HEK293T (cell line): ENCODE results near the gene NOXO1.

ENCODE experiments used
- CTCF ChIA-PET: fragments of 350-600 bp; formaldehyde crosslinking; extraction: SDS; loops from one replicate; lab custom pipeline; 2021; ENCODE audit warnings: antibody characterized with exemption, inconsistent platforms; lab: Yijun Ruan, JAX
- POLR2A ChIA-PET: fragments of 350-600 bp; formaldehyde crosslinking; extraction: SDS; loops from one replicate; lab custom pipeline; 2020; ENCODE audit warnings: antibody characterized with exemption, inconsistent platforms; lab: Yijun Ruan, JAX
- DNase-seq: peaks from one replicate; pipeline ENCODE4 v3.0.0; 2012; ENCODE audit warnings: mixed read lengths; ENCODE audit errors: extremely low spot score
- ARNT ChIP-seq: fragments of 450-650 bp; IDR thresholded peaks from 2 replicates; pipeline ENCODE4 v1.6.1; 2017; ENCODE audit warnings: mild to moderate bottlenecking
- BHLHE40 ChIP-seq: fragments of 450-650 bp; IDR thresholded peaks from 2 replicates; pipeline ENCODE4 v1.6.1; 2016; ENCODE audit warnings: mild to moderate bottlenecking, moderate library complexity, borderline replicate concordance
- CTBP1 ChIP-seq: fragments of 450-650 bp; IDR thresholded peaks from 2 replicates; pipeline ENCODE4 v1.6.1; 2016; ENCODE audit warnings: borderline replicate concordance
- ELF4 ChIP-seq: fragments of 450-650 bp; IDR thresholded peaks from 2 replicates; pipeline ENCODE4 v1.6.1; 2017; ENCODE audit warnings: antibody characterized with exemption
- FOXA1 ChIP-seq: fragments of 450-650 bp; IDR thresholded peaks from 2 replicates; pipeline ENCODE4 v1.6.1; 2016; ENCODE audit warnings: mild to moderate bottlenecking
- FOXK2 ChIP-seq: fragments of 450-650 bp; IDR thresholded peaks from 2 replicates; pipeline ENCODE4 v1.6.1; 2016; ENCODE audit warnings: mild to moderate bottlenecking
- FOXM1 ChIP-seq: fragments of 450-650 bp; IDR thresholded peaks from 2 replicates; pipeline ENCODE4 v1.6.1; 2017; ENCODE audit warnings: mild to moderate bottlenecking, borderline replicate concordance
- HDGF ChIP-seq: fragments of 450-650 bp; IDR thresholded peaks from 2 replicates; pipeline ENCODE4 v1.6.1; 2017; ENCODE audit warnings: antibody characterized with exemption, borderline replicate concordance
- L3MBTL2 ChIP-seq: fragments of 450-650 bp; conservative IDR thresholded peaks from 2 replicates; pipeline ENCODE4 v1.6.1; 2016; ENCODE audit warnings: mild to moderate bottlenecking
- LEF1 ChIP-seq: fragments of 450-650 bp; IDR thresholded peaks from 2 replicates; pipeline ENCODE4 v1.6.1; 2017; ENCODE audit warnings: mild to moderate bottlenecking, borderline replicate concordance
- NFRKB ChIP-seq: fragments of 450-650 bp; IDR thresholded peaks from 2 replicates; pipeline ENCODE4 v1.6.1; 2016; ENCODE audit warnings: mild to moderate bottlenecking, moderate library complexity
- SP1 ChIP-seq: fragments of 450-650 bp; IDR thresholded peaks from 2 replicates; pipeline ENCODE4 v1.6.1; 2017
- SUZ12 ChIP-seq: fragments of 450-650 bp; IDR thresholded peaks from 2 replicates; pipeline ENCODE4 v1.6.1; 2016; ENCODE audit warnings: mild to moderate bottlenecking
- TARDBP ChIP-seq: fragments of 450-650 bp; IDR thresholded peaks from 2 replicates; pipeline ENCODE4 v1.6.1; 2016
- ZNF384 ChIP-seq: fragments of 450-650 bp; IDR thresholded peaks from 2 replicates; pipeline ENCODE4 v1.6.1; 2016
- TF ChIP-seq, protein P1 (sequence below): fragments of 450-650 bp; IDR thresholded peaks from 2 replicates; pipeline ENCODE4 v1.6.1; 2016

The NOXO1 gene

DNA sequence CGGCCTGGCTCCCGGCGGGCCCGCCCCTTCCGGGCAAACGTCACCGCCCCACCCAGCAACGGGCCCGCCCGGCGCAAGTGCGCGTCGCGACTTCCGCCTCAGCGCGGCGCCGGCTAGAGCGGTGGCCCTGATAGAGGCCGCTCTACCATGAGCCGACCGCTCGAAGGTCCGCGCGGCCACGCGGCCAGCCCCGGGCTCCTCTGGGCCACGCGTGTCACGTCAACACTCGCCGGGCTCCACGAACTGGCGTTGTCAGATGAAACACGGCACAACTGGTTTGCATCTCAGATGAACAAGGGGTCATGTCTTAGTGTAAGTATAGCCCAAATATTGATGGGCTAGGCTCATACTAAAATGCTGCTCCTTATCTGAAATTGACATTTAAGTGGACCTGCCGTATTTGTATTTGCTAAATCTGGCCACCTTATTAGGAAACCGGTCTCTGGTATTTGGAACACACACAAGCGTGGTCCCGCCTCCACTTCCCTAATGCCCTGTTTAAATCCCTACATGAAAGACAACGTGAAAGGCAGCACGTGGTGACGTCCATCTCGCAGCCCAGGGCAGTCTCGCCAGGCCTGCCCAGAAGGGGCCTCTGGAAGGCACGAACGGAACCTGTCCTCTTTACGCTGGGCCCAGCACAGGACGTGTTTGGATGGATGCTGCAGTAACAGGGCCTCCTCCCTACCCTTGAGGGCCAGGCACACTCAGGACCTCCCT is 28.7 kb upstream of the NOXO1 start, which contains the start of gene ZNF598:
TSS of gene ZNF598 (minus strand) at position 31 of the 720 bp plus-strand sequence.
- ChIA-PET POLR2A (interaction anchor here (1.0 to 2.1 kb wide), 2 partner anchors 28 to 145 kb away, joined by 3 to 9 read pairs; partner anchors contain the start of gene TRAF7), CTCF (no interaction called here)
- TF ChIP-seq L3MBTL2 (peak; percentile 78), FOXM1 (no peak), FOXA1 (no peak)
- DNase-seq: peak; percentile 93

DNA sequence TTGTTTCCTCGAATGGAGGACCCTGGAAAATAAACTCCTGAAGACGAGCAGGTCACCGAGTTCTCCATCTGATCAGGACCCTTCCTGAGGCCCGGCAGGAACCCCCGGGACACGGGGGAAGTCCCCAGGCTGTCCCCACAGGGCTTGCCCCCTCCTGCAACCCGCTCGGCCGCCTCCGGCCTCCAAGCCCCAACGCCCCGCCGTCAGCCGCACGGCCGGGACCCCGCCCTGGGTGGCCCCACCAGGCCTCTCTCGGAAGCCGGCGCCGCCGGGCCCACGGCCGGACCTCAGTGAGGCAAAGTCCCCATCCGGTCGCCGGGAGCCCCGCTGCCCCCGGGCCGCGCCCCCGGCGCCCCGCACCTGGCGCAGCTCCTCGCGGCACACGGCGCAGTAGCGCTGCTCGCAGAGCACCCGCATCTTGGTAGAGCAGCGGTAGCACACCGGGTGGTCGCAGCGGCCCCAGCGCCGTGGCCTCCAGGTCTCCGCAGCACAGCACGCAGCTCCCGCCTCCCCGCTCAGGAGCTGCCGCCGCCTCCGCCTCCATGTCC is 28.0 kb upstream of the NOXO1 start:
- TF ChIP-seq BHLHE40: no peak
- TF ChIP-seq, protein P1, sequence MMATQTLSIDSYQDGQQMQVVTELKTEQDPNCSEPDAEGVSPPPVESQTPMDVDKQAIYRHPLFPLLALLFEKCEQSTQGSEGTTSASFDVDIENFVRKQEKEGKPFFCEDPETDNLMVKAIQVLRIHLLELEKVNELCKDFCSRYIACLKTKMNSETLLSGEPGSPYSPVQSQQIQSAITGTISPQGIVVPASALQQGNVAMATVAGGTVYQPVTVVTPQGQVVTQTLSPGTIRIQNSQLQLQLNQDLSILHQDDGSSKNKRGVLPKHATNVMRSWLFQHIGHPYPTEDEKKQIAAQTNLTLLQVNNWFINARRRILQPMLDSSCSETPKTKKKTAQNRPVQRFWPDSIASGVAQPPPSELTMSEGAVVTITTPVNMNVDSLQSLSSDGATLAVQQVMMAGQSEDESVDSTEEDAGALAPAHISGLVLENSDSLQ: no peak
- TF ChIP-seq CTBP1: no peak
- no peak for TF ChIP-seq FOXA1
- no peak for TF ChIP-seq SP1
- TF ChIP-seq ELF4: no peak
- CTCF ChIA-PET: interaction anchor here (0.6 kb wide), 1 partner anchor 144 kb away, joined by 4 read pairs; no protein-coding TSS in a partner anchor
- DNase-seq: no peak
- POLR2A ChIA-PET: interaction anchor here (0.6 to 2.2 kb wide), 8 partner anchors 10 to 242 kb away, joined by 3 to 12 read pairs (median 4); partner anchors contain the start of genes ECI1, NHERF2, NPW and RPS2

DNA sequence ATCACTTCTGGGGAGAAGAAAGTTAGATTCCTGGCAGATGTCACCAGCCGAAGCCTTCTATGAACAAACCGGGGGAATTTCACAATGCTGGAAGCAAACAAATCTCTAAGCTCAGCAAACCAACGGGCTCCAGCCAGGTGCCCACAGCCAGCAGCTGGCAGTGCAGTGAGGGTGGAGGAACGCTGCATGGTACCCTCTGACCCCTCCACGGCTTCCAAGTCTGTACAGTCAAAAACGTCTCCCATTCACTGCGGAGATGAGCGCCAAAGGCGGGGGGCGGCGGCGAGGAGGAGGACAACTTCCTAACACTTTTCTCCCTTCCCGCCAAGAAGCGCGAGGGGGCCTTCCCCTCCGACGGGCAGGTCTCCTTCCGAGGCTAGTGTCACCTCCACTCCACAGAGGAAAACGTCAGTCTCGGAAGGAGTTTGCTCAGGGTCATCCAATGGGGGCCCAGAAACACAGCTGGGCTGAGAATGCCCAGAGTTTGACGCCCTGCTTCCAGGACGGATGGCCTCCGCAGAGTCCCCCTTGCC is 27.4 kb upstream of the NOXO1 start:
- ChIA-PET POLR2A (interaction anchor here (0.6 to 2.2 kb wide), 11 partner anchors 8 to 243 kb away, joined by 3 to 12 read pairs (median 3); partner anchors contain the start of genes ECI1, NHERF2, NPW and RPS2), CTCF (interaction anchor here (0.6 kb wide), 1 partner anchor 145 kb away, joined by 4 read pairs; no protein-coding TSS in a partner anchor)
- TF ChIP-seq FOXK2 (no peak), L3MBTL2 (peak; percentile 97), ZNF384 (no peak), LEF1 (no peak), HDGF (no peak)
- TF ChIP-seq, protein P1: no peak
- DNase-seq: no peak

DNA sequence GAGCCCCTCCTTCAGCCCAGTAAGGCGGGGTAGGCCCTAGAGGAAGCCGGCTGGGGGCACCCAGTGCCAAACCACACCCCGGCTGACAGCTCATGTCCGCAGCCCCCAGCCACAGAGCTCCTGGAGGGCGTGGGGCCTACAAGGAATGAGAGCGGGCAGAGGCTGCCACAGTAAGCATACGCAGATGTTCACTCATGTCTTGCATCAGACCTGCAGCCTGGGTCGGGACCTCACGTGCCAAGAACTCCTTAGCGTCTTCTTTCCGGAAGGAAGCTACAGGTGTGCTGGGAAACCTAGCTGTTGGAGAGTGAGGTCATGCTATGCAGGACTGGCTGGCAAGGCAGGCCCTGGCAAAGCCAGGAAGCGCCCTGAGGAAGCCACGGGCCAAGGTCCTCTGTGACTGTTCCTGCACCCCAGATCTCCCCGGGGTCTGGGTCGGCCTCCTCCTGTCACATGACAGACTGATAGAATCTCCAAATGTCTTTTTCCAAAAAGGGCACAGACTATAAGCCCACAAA is 26.8 kb upstream of the NOXO1 start:
- TF ChIP-seq, protein P1: no peak
- no peak for TF ChIP-seq ELF4
- TF ChIP-seq FOXK2: no peak
- no peak for TF ChIP-seq ARNT
- TF ChIP-seq FOXA1: no peak
- TF ChIP-seq LEF1: no peak
- TF ChIP-seq HDGF: no peak
- TF ChIP-seq L3MBTL2: no peak
- no peak for TF ChIP-seq NFRKB
- no peak for TF ChIP-seq ZNF384
- TF ChIP-seq BHLHE40: no peak
- no peak for TF ChIP-seq FOXM1
- no peak for TF ChIP-seq TARDBP
- TF ChIP-seq SUZ12: no peak
- TF ChIP-seq SP1: no peak
- TF ChIP-seq CTBP1: no peak
- ChIA-PET POLR2A (interaction anchor here (0.8 to 2.2 kb wide), 8 partner anchors 8 to 244 kb away, joined by 3 to 12 read pairs (median 4); partner anchors contain the start of genes ECI1, RPS2 and TRAF7), CTCF (interaction anchor here (0.6 kb wide), 1 partner anchor 133 kb away, joined by 3 read pairs; no protein-coding TSS in a partner anchor)
- DNase-seq: no peak

DNA sequence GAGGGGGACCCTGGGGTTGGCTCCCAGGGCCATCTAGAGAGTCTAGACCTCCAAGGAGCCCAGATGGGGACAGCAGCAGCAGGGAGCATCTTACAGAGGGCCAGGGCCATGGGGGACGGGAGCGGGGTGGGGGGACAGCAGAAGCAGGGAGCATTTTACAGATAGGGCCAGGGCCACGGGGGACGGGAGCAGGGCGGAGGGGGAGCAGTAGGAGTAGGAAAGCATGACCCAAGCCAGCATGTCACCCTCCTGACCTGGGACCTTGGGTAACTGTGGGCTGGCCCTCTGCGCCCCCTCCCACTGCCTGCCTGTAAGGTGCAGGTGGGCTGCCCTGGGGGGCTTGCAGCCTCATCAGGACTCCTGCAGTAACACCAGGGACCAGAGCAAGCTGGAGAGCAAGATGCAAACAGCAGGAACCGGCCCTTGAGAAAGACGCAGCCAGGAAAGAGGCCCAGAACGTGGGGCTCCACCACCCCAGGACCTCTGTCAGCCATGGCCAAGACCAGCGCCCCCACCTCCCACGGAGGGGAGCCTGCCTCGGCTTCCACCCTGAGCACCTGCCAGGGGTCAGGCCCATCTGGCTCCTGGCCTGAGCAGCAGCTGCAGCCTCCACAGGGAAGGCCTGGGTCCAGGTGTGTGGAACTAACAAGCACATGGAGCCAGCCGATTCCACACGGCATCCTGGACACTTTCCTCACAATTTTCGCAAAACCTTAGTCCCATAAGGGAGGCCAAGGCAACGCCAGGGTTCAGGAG is 26.0 kb upstream of the NOXO1 start:
- no peak for DNase-seq
- no peak for TF ChIP-seq CTBP1
- TF ChIP-seq, protein P1: no peak
- TF ChIP-seq SUZ12: no peak
- no peak for TF ChIP-seq LEF1
- no peak for TF ChIP-seq FOXK2
- no peak for TF ChIP-seq ARNT
- TF ChIP-seq FOXM1: no peak
- TF ChIP-seq ZNF384: no peak
- TF ChIP-seq SP1: no peak
- TF ChIP-seq L3MBTL2: no peak
- TF ChIP-seq BHLHE40: no peak
- no peak for TF ChIP-seq NFRKB
- TF ChIP-seq ELF4: no peak
- CTCF ChIA-PET: interaction anchor here (0.6 kb wide), 1 partner anchor 134 kb away, joined by 3 read pairs; no protein-coding TSS in a partner anchor
- POLR2A ChIA-PET: interaction anchor here (0.8 to 2.2 kb wide), 4 partner anchors 9 to 42 kb away, joined by 3 to 12 read pairs (median 4); partner anchors contain the start of gene RPS2
